HepG2 (cell line): ENCODE data around the gene RAB34. TPM values are rescaled to one million over a fixed set of nuclear protein-coding genes. Genes with fewer than 3 reads are reported as not detected.
A peak's percentile ranks its signal among the peaks of the same experiment; 100 is the strongest.

Experiments used
- ETV5 ChIP-seq: IDR thresholded peaks from 2 replicates; pipeline ENCODE4 v1.6.1; 2018; ENCODE audit warnings: missing biosample characterization, missing genetic modification reagents, inconsistent platforms, borderline replicate concordance
- NFAT5 ChIP-seq: sonication (generic); formaldehyde crosslinking; IDR thresholded peaks from 2 replicates; pipeline ENCODE4 v1.4.0; 2020; ENCODE audit warnings: missing genetic modification reagents
- NFIB ChIP-seq: sonication (generic); formaldehyde crosslinking; IDR thresholded peaks from 2 replicates; pipeline ENCODE4 v1.9.0; 2021; ENCODE audit warnings: missing genetic modification reagents, mild to moderate bottlenecking, borderline replicate concordance
- RXRA ChIP-seq: sonication (generic); formaldehyde crosslinking; IDR thresholded peaks from 2 replicates; pipeline ENCODE4 v1.5.1; 2020; ENCODE audit warnings: missing genetic modification reagents
- SPEN ChIP-seq: sonication (generic); formaldehyde crosslinking; IDR thresholded peaks from 2 replicates; pipeline ENCODE4 v1.5.1; 2020; ENCODE audit warnings: low read depth, mild to moderate bottlenecking, missing genetic modification reagents
- THAP9 ChIP-seq: sonication (generic); formaldehyde crosslinking; IDR thresholded peaks from 2 replicates; pipeline ENCODE4; 2020; ENCODE audit warnings: missing genetic modification reagents, mild to moderate bottlenecking, borderline replicate concordance
- USF2 ChIP-seq, 2 experiments: sonication (generic) in 1 of 2; formaldehyde crosslinking in 1 of 2; IDR thresholded peaks; 2 replicates each; pipeline versions ENCODE4 v1.5.1 to v1.6.1; 2011 to 2020; ENCODE audit warnings: borderline replicate concordance in 1 of 2, low read depth in 1 of 2, low read length in 1 of 2, mild to moderate bottlenecking in 1 of 2, missing genetic modification reagents in 1 of 2, moderate library complexity in 1 of 2
- ZNF292 ChIP-seq: sonication (generic); formaldehyde crosslinking; IDR thresholded peaks from 2 replicates; pipeline ENCODE4 v1.8.1; 2022; ENCODE audit warnings: mild to moderate bottlenecking, low read depth, missing genetic modification reagents, borderline replicate concordance
- ZNF564 ChIP-seq: sonication (generic); formaldehyde crosslinking; IDR thresholded peaks from 2 replicates; pipeline ENCODE4 v1.8.1; 2023; ENCODE audit warnings: mild to moderate bottlenecking, missing genetic modification reagents
- ZNF607 ChIP-seq: sonication (generic); formaldehyde crosslinking; IDR thresholded peaks from 2 replicates; pipeline ENCODE4 v1.5.1; 2020; ENCODE audit warnings: missing genetic modification reagents, mild to moderate bottlenecking, borderline replicate concordance
- ZNF816 ChIP-seq: sonication (generic); formaldehyde crosslinking; IDR thresholded peaks from 2 replicates; pipeline ENCODE4 v1.8.0; 2022; ENCODE audit warnings: missing genetic modification reagents, mild to moderate bottlenecking, borderline replicate concordance
- polyA plus RNA-seq, 8 experiments: library from polyadenylated mRNA; depleted of rRNA in 3 of 8; stranded (reverse) in 7 of 8; unstranded in 1 of 8; fragments of >200 nt; fragmentation: Illumina TruSeq in 4 of 8; extraction: Trizol in 4 of 8; gene quantifications; 2 replicates each; pipeline versions ENCODE4 v1.2.1 to v1.2.3, GENCODE V29; 2011 to 2016; ENCODE audit warnings: low read depth in 4 of 8, missing spikeins in 1 of 8, mixed read lengths in 1 of 8; ENCODE audit not compliant: insufficient read depth in 1 of 8
- total RNA-seq, 5 experiments: library from RNA; depleted of rRNA; stranded (reverse); fragments of >200 nt; fragmentation: Illumina TruSeq; extraction: Trizol; gene quantifications; 2 replicates each; pipeline ENCODE4 v1.2.3, GENCODE V29; 2016; ENCODE audit warnings: low read depth in 1 of 5

Gene RAB34
- total and polyA plus RNA-seq, 2 of the 13 experiments (the other 11 are each of a cell fraction or from before 2014, with no cell fraction given) = 0.49 TPM; not detected in 1

- TF ChIP-seq ETV5 = peak; percentile 7; the same call in 1 of the 2 replicates
- TF ChIP-seq NFAT5 (CRISPR knock-in tag) = no peak; the same call in 1 of the 2 replicates
- TF ChIP-seq ZNF564 = peak; percentile 19
- TF ChIP-seq ZNF816 (CRISPR knock-in tag) = 0 out of 2 replicates have a peak, but pooled peaks have one; percentile 8
- TF ChIP-seq THAP9 = 0 out of 2 replicates have a peak, but pooled peaks have one; percentile 37
- no peak for TF ChIP-seq NFIB (CRISPR knock-in tag)
- TF ChIP-seq USF2 (IDR thresholded peaks at IDR 0.05; ENCODE audit: low read depth, low read length) = no peak
- no peak for TF ChIP-seq USF2 (CRISPR knock-in tag; IDR thresholded peaks at IDR 0.05; ENCODE audit: borderline replicate concordance)
- no peak for TF ChIP-seq ZNF292
- TF ChIP-seq SPEN (CRISPR knock-in tag) = peak; percentile 45
- 0 out of 2 replicates have a peak, but pooled peaks have one; percentile 10 for TF ChIP-seq RXRA
- 0 out of 2 replicates have a peak, but pooled peaks have one; percentile 40 for TF ChIP-seq ZNF607
These were observed 25.8 kb upstream of the RAB34 start, which contains the start of gene TRAF4 (continued) for GRCh38 chr17:28743243-28744103.
